H1 (cell line): ENCODE data around the gene FBXO8. TPM values are rescaled to one million over a fixed set of nuclear protein-coding genes. Genes with fewer than 3 reads are reported as not detected.

Experiments
- CTCF ChIA-PET: fragments of 300-600 bp; sonication (Branson Sonifier 250); formaldehyde crosslinking; loops from one replicate; lab custom pipeline; 2021; ENCODE audit not compliant: partially characterized antibody; lab: Charles Lee
- POLR2A ChIA-PET: fragments of 300-600 bp; sonication (Branson Sonifier 250); formaldehyde crosslinking; loops from one replicate; lab custom pipeline; 2021; ENCODE audit warnings: inconsistent platforms; ENCODE audit not compliant: partially characterized antibody; lab: Charles Lee
- DNase-seq, 2 experiments: peaks; one replicate each; pipeline versions ENCODE4 v3.0.0 to v3.0.0-alpha.2; 2010 to 2022; ENCODE audit warnings: low spot score in 2 of 2, low read depth in 1 of 2, mixed read lengths in 1 of 2
- FAIRE-seq: peaks from 2 replicates; lab custom pipeline; 2011; peaks lifted over from hg19 to GRCh38; lab: Jason Lieb, UNC
- H2AFZ ChIP-seq: 2 replicates; pipeline ENCODE4 v1.8.1; 2012; ENCODE audit warnings: low read length, inconsistent platforms
- H2AK5ac ChIP-seq: 2 replicates; pipeline ENCODE4 v1.6.1; 2013; ENCODE audit warnings: low read depth, low read length
- H2BK120ac ChIP-seq: replicated peaks from 2 replicates; pipeline ENCODE3; 2013; ENCODE audit warnings: low read depth, low read length, inconsistent platforms
- H2BK12ac ChIP-seq: 2 replicates; pipeline ENCODE4 v1.6.1; 2013; ENCODE audit warnings: low read depth, low read length
- H2BK15ac ChIP-seq: 2 replicates; pipeline ENCODE4 v1.6.1; 2013; ENCODE audit warnings: low read length
- H2BK20ac ChIP-seq: 2 replicates; pipeline ENCODE4 v1.6.1; 2013; ENCODE audit warnings: low read length
- H2BK5ac ChIP-seq: 2 replicates; pipeline ENCODE4 v1.6.1; 2013; ENCODE audit warnings: low read depth, low read length
- H3K14ac ChIP-seq: 2 replicates; pipeline ENCODE4 v1.6.1; 2013; ENCODE audit warnings: inconsistent platforms; ENCODE audit not compliant: insufficient read length
- H3K18ac ChIP-seq: 2 replicates; pipeline ENCODE4 v1.6.1; 2013; ENCODE audit warnings: low read length; ENCODE audit errors: extremely low read depth
- H3K23ac ChIP-seq: 2 replicates; pipeline ENCODE4 v1.6.1; 2013; ENCODE audit warnings: inconsistent platforms; ENCODE audit not compliant: insufficient read length
- H3K23me2 ChIP-seq: 2 replicates; pipeline ENCODE4 v1.6.1; 2013; ENCODE audit warnings: low read depth, low read length
- H3K27ac ChIP-seq: 2 replicates; pipeline ENCODE4 v1.6.1; 2011; ENCODE audit warnings: low read depth, low read length, inconsistent platforms
- H3K27me3 ChIP-seq, 4 experiments: replicated peaks in 1 of 4; 1 replicate in 1 of 4; 2 replicates in 3 of 4; pipeline versions ENCODE4 v1.6.1 to v1.8.1; 2011 to 2013; ENCODE audit warnings: low read length in 3 of 4, mild to moderate bottlenecking in 3 of 4, inconsistent platforms in 2 of 4, mixed read lengths in 2 of 4, moderate library complexity in 1 of 4; ENCODE audit not compliant: control insufficient read depth in 3 of 4, insufficient read depth in 3 of 4; ENCODE audit errors: extremely low read depth in 1 of 4
- H3K36me3 ChIP-seq, 4 experiments: 2 replicates each; pipeline versions ENCODE4 v1.6.1 to v1.8.1; 2011 to 2013; ENCODE audit warnings: mild to moderate bottlenecking in 4 of 4, low read length in 3 of 4, moderate library complexity in 2 of 4, control low read depth in 1 of 4, inconsistent platforms in 1 of 4; ENCODE audit not compliant: insufficient read depth in 4 of 4, control insufficient read depth in 2 of 4
- H3K4ac ChIP-seq: replicated peaks from 2 replicates; pipeline ENCODE3; 2013; ENCODE audit warnings: low read length, low read depth, mixed read lengths, inconsistent platforms; ENCODE audit not compliant: insufficient read length
- H3K4me1 ChIP-seq, 4 experiments: replicated peaks in 1 of 4; 1 replicate in 1 of 4; 2 replicates in 3 of 4; pipeline versions ENCODE4 v1.6.1 to v1.8.1; 2011 to 2013; ENCODE audit warnings: low read length in 3 of 4, inconsistent platforms in 2 of 4, mixed read lengths in 1 of 4; ENCODE audit not compliant: insufficient read depth in 4 of 4, control insufficient read depth in 3 of 4
- H3K4me2 ChIP-seq, 2 experiments: 2 replicates each; pipeline versions ENCODE4 v1.6.1 to v1.8.1; 2011 to 2013; ENCODE audit warnings: low read depth in 2 of 2, low read length in 2 of 2, control low read depth in 1 of 2, inconsistent platforms in 1 of 2, mild to moderate bottlenecking in 1 of 2; ENCODE audit not compliant: insufficient read depth in 1 of 2
- H3K4me3 ChIP-seq, 4 experiments: fragments of 200-600, 300-600 bp in 1 of 4; sonication (generic), shearing (Covaris generic), sonication (Bioruptor Twin) in 1 of 4; 2 replicates each; pipeline versions ENCODE4 v1.5.1 to v1.8.1; 2011 to 2016; ENCODE audit warnings: low read length in 4 of 4, low read depth in 3 of 4, control low read depth in 2 of 4, inconsistent platforms in 2 of 4, mild to moderate bottlenecking in 2 of 4, mixed read lengths in 1 of 4, moderate library complexity in 1 of 4; ENCODE audit not compliant: insufficient read depth in 2 of 4; ENCODE audit errors: extremely low read depth in 1 of 4
- H3K56ac ChIP-seq: replicated peaks from 2 replicates; pipeline ENCODE3; 2013; ENCODE audit warnings: low read depth, mild to moderate bottlenecking, mixed read lengths, low read length, inconsistent platforms; ENCODE audit not compliant: insufficient read length
- H3K79me1 ChIP-seq: 2 replicates; pipeline ENCODE4 v1.6.1; 2013; ENCODE audit warnings: low read depth, low read length, control low read depth
- H3K79me2 ChIP-seq, 2 experiments: 2 replicates each; pipeline versions ENCODE4 v1.6.1 to v1.8.1; 2012 to 2013; ENCODE audit warnings: low read length in 2 of 2, mild to moderate bottlenecking in 2 of 2, inconsistent platforms in 1 of 2; ENCODE audit not compliant: insufficient read depth in 2 of 2, control insufficient read depth in 1 of 2
- H3K9ac ChIP-seq, 4 experiments: replicated peaks in 1 of 4; 1 replicate in 1 of 4; 2 replicates in 3 of 4; pipeline versions ENCODE4 v1.6.1 to v1.8.1; 2011 to 2013; ENCODE audit warnings: low read depth in 3 of 4, low read length in 3 of 4, control low read depth in 2 of 4, mild to moderate bottlenecking in 2 of 4, moderate library complexity in 2 of 4, inconsistent platforms in 1 of 4; ENCODE audit errors: extremely low read depth in 1 of 4
- H3K9me3 ChIP-seq, 2 experiments: 2 replicates each; pipeline versions ENCODE4 v1.6.1 to v1.8.1; 2012 to 2013; ENCODE audit warnings: mild to moderate bottlenecking in 2 of 2, moderate library complexity in 2 of 2, control low read depth in 1 of 2, inconsistent platforms in 1 of 2, low read depth in 1 of 2, low read length in 1 of 2, mixed read lengths in 1 of 2; ENCODE audit not compliant: insufficient read depth in 2 of 2
- H4K20me1 ChIP-seq, 2 experiments: replicated peaks in 1 of 2; 2 replicates each; pipeline versions ENCODE3 to v1.8.1; 2011 to 2013; ENCODE audit warnings: inconsistent platforms in 2 of 2, low read length in 2 of 2, mild to moderate bottlenecking in 1 of 2; ENCODE audit not compliant: insufficient read depth in 2 of 2, control insufficient read depth in 1 of 2
- H4K5ac ChIP-seq: 2 replicates; pipeline ENCODE4 v1.6.1; 2013; ENCODE audit warnings: low read length, low read depth, mixed read lengths, inconsistent platforms; ENCODE audit not compliant: insufficient read length
- H4K8ac ChIP-seq: 2 replicates; pipeline ENCODE4 v1.8.0; 2013; ENCODE audit warnings: mild to moderate bottlenecking, moderate library complexity, low read length, inconsistent platforms; ENCODE audit not compliant: insufficient read depth; ENCODE audit errors: extremely low read depth
- H4K91ac ChIP-seq: replicated peaks from 2 replicates; pipeline ENCODE3; 2013; ENCODE audit warnings: low read length, mixed read lengths, inconsistent platforms; ENCODE audit not compliant: insufficient read length
- CHD1 ChIP-seq: IDR thresholded peaks from 2 replicates; pipeline ENCODE4 v1.6.1; 2012; ENCODE audit warnings: low read depth, low read length, improper control_type of control experiment
- POLR2AphosphoS5 ChIP-seq: IDR thresholded peaks from 2 replicates; pipeline ENCODE4 v1.6.1; 2011; ENCODE audit warnings: low read depth, low read length
- RAD21 ChIP-seq, 2 experiments: IDR thresholded peaks in 1 of 2; conservative IDR thresholded peaks in 1 of 2; 2 replicates each; pipeline ENCODE4 v1.6.1; 2011; ENCODE audit warnings: low read depth in 2 of 2, low read length in 2 of 2, improper control_type of control experiment in 1 of 2, inconsistent platforms in 1 of 2, mild to moderate bottlenecking in 1 of 2, moderate library complexity in 1 of 2
- SIRT6 ChIP-seq: IDR thresholded peaks from one replicate; pipeline ENCODE4 v1.7.1; 2012; ENCODE audit warnings: low read length, inconsistent platforms
- SRF ChIP-seq: IDR thresholded peaks from 2 replicates; pipeline ENCODE4 v1.6.1; 2011; ENCODE audit warnings: mild to moderate bottlenecking, low read depth, low read length, moderate library complexity
- TCF12 ChIP-seq: IDR thresholded peaks from 2 replicates; pipeline ENCODE4 v1.6.1; 2011; ENCODE audit warnings: low read depth, mild to moderate bottlenecking, low read length
- WGBS, 2 experiments: shearing (Covaris generic) in 1 of 2; methylation state at CpG; one replicate each; pipeline versions ENCODE4 v1.1.6 to v1.1.7; 2013 to 2015; ENCODE audit warnings: low lambda C conversion rate in 2 of 2, mixed read lengths in 2 of 2, inconsistent platforms in 1 of 2, low coverage in 1 of 2, missing lambda C conversion rate in 1 of 2; ENCODE audit not compliant: insufficient replicate concordance in 2 of 2, insufficient coverage in 1 of 2, insufficient read length in 1 of 2; ENCODE audit errors: extremely low coverage in 1 of 2, missing lambda C conversion rate in 1 of 2; 5-methylcytosine and 5-hydroxymethylcytosine counted together
- polyA plus RNA-seq, 7 experiments: library from polyadenylated mRNA; depleted of rRNA in 3 of 7; stranded (reverse) in 5 of 7; unstranded in 2 of 7; fragments of >200 nt in 5 of 7; fragments of 200-250 nt in 2 of 7; gene quantifications; 1 replicate in 5 of 7; 2 replicates in 1 of 7; 4 replicates in 1 of 7; pipeline versions ENCODE4 v1.2.1 to v1.2.3, GENCODE V29; 2011 to 2013; ENCODE audit warnings: missing spikeins in 2 of 7, mixed read lengths in 2 of 7
- total RNA-seq: library from RNA; stranded (reverse); fragmentation: NEBNext Ultra II Directional; extraction: Animal tissue kit (Norgen Biotek cat#: 25700); gene quantifications from 2 replicates; pipeline ENCODE4 v1.2.1, GENCODE V29; 2021
- TF ChIP-seq, protein P1 (sequence below), 3 experiments: IDR thresholded peaks; 1 replicate in 2 of 3; 2 replicates in 1 of 3; pipeline versions ENCODE4 v1.5.1 to v1.6.1; 2011; ENCODE audit warnings: low read length in 3 of 3, mild to moderate bottlenecking in 3 of 3, inconsistent platforms in 2 of 3, low read depth in 1 of 3, moderate library complexity in 1 of 3; ENCODE audit not compliant: insufficient read depth in 1 of 3; ENCODE audit errors: control extremely low read depth in 1 of 3

FBXO8 gene
- total and polyA plus RNA-seq, 2 of the 8 experiments (the other 6 are each of a cell fraction or from before 2014, with no cell fraction given) = 5.1 to 7.5 TPM

GRCh38 chr4:174222266-174222872, 61.1 kb downstream of the FBXO8 start:
- no peak for DNase-seq
- Histone ChIP-seq H3K9ac (no peak overlapping the region), H3K23ac (no peak overlapping the region), H3K56ac (no peak overlapping the region), H4K20me1 (peaks cover 0 to under 1% of the 10 kb centered on the region in 2 experiments), H3K36me3 (no peaks in the 10 kb centered on the region), H3K27me3 (peaks cover 12 to 28% (median 19%) of the 10 kb centered on the region in 4 experiments), H2AK5ac (no peak overlapping the region), H4K91ac (no peak overlapping the region), H2BK15ac (no peak overlapping the region), H3K14ac (no peak overlapping the region), H3K4ac (no peak overlapping the region), H2BK5ac (no peak overlapping the region), H3K27ac (no peak overlapping the region), H3K23me2 (no peaks in the 10 kb centered on the region; the same call in 1 of the 2 replicates), H3K4me1 (peaks cover 0 to 8% (median 5%) of the 10 kb centered on the region in 4 experiments; a peak in 5 of 7 replicates), H2BK20ac (no peak overlapping the region), H2AFZ (no peak overlapping the region), H3K79me1 (no peaks in the 10 kb centered on the region), H2BK120ac (no peak overlapping the region), H3K4me3 (no peak overlapping the region), H3K79me2 (no peaks in the 10 kb centered on the region), H4K8ac (no peak overlapping the region), H2BK12ac (no peak overlapping the region), H4K5ac (no peak overlapping the region), H3K4me2 (no peak overlapping the region), H3K18ac (no peak overlapping the region), H3K9me3 (no peaks in the 10 kb centered on the region)
- ChIA-PET POLR2A (no interaction called here), CTCF (interaction anchor here (0.6 to 2.9 kb wide), 23 partner anchors 11 to 717 kb away, joined by 3 to 23 read pairs (median 4); no protein-coding TSS in a partner anchor)
- TF ChIP-seq SIRT6 (no peak), SRF (no peak), TCF12 (no peak), RAD21 (IDR thresholded peaks at IDR 0.05 in 1 of 2, conservative IDR thresholded peaks at IDR 0.05 in 1 of 2; ENCODE audit: low read depth in 2 of 2, low read length in 2 of 2) (peak; percentile 39 to 52), POLR2AphosphoS5 (no peak), CHD1 (no peak)
- TF ChIP-seq, protein P1, sequence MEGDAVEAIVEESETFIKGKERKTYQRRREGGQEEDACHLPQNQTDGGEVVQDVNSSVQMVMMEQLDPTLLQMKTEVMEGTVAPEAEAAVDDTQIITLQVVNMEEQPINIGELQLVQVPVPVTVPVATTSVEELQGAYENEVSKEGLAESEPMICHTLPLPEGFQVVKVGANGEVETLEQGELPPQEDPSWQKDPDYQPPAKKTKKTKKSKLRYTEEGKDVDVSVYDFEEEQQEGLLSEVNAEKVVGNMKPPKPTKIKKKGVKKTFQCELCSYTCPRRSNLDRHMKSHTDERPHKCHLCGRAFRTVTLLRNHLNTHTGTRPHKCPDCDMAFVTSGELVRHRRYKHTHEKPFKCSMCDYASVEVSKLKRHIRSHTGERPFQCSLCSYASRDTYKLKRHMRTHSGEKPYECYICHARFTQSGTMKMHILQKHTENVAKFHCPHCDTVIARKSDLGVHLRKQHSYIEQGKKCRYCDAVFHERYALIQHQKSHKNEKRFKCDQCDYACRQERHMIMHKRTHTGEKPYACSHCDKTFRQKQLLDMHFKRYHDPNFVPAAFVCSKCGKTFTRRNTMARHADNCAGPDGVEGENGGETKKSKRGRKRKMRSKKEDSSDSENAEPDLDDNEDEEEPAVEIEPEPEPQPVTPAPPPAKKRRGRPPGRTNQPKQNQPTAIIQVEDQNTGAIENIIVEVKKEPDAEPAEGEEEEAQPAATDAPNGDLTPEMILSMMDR (IDR thresholded peaks at IDR 0.05; ENCODE audit: control extremely low read depth in 1 of 3, insufficient read depth in 1 of 3, low read depth in 1 of 3, low read length in 3 of 3) = peak in 2 of 3 experiments; percentile 52 to 66; a peak in 3 of 4 replicates
- WGBS, 2 experiments = 42% methylated on average over 4 of the region's 4 CpGs; no CpG with 5 or more reads in 1 of the 2 experiments
- FAIRE-seq = peak; percentile 36
